Fibroblast of skin of scalp (primary cell): ENCODE results near the gene SCAMP2.

ENCODE experiments used
- DNase-seq: peaks from one replicate; pipeline ENCODE4 v3.0.0-alpha.2; 2013

The SCAMP2 gene

DNA sequence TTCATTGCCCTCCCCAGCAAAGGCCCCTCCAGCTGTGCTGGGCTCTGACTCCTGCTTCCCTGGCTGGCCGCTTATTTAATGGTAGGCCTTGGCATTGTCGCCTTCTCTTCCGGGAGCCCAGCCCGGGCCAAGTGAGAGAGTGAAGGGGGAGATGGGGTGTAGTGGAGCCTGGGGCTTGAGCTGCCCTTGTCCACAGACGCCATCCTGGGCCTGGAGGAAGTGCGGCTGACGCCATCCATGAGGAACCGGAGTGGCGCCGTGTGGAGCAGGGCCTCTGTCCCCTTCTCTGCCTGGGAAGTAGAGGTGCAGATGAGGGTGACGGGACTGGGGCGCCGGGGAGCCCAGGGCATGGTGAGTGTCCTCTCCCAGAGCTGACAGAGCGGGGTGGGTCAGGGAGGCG lies 57.2 kb downstream of the SCAMP2 start:
- no peak for DNase-seq

DNA sequence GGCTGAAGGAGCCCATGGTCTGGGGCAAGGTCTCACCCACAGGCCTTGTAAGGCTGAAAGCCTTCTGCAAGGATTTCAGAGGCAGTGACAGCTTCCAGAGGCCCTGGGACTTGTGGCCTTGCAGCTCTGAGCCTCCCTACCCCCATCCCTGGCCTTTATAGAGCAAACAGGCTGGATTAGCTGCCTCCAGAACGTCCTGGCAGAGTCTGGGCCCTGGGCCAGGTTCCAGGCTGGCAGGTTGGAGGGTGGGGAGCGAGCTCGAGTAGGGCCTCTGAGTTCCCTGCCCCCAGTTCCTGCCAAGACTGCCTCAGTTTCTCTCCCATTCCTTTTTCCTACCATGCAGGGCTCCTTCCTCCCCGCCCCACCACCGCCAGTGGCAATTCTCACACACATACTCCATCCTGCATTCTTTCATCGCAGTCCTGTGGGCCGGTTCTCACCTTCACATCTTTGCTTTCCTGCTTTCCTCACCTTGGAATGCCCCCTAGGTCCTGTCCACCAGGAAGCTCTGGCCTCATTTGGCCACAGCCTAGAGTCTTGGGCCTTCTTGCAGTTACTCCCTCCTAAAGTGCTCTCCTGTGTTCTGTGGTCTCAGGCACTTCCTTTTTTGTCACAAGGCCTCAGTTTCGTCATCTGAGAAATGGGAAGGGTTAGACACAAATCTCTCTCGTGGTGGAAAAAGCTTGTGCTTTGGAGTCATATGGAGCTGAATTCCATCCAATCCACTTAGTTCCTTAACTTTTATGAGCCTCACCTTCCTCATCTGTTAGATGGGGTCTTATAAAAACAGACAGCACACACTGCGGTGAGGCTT lies 57.8 kb downstream of the SCAMP2 start:
- DNase-seq: no peak

DNA sequence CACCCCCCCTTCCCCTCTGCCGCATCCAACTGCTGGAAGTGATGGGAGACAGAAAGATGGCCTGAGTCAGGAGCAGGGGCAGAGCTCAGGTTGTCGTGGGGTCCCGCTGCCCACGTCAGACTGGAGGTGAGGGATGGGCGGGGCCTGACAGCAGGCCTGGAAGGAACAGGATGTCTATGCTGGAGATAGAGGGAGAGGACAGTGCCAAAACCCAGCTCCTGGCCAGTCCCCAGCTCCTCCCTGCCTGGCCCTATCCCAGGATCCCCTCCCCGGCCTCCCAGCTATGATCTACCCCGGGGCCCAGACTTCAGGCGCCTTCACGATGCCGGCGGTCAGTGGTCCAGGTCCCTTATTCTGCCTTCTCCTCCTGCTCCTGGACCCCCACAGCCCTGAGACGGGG lies 60.6 kb downstream of the SCAMP2 start, which contains the start of gene LMAN1L:
TSS of gene LMAN1L (plus strand) at position 303 of the 400 bp plus-strand sequence. CDS start at position 323, 20 bp downstream.
- DNase-seq: no peak

DNA sequence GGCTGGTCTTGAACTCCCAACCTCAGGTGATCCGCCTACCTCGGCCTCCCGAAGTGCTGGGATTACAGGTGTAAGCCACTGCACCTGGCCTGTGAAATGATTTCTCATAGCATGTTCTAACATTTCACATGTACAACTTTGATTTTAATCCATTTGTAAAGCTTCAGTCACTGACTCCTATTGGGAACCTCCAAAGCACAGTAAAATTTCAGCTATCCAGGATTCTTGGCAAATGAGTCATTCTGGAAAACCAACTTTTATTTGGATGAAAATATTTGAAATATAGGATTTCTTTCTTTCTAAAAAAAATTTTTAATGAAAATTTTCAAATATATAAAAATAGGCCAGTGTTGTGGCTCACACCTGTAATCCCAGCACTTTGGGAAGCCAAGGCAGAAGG lies 63.2 kb downstream of the SCAMP2 start:
- peak; percentile 54 for DNase-seq

DNA sequence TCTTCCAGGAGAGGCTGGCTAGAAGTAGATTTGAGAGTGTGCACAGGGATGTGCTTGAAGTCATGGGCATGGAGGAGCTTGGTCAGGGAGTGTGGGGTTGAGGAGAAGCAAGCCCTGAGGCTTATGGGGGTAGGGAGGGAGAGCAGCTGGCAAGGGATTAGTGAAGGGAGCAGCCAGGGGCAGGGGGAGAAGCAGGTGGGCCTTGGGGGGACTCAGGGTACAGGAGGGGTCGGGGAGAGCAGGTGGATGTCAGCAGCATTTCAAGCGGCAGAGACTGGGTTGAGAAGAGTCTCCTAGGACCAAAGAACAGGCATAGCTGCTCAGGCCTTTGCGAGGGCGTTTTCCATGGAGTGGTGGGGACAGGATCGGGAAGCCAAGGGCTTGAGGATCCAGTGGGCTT lies 63.9 kb downstream of the SCAMP2 start:
- no peak for DNase-seq

DNA sequence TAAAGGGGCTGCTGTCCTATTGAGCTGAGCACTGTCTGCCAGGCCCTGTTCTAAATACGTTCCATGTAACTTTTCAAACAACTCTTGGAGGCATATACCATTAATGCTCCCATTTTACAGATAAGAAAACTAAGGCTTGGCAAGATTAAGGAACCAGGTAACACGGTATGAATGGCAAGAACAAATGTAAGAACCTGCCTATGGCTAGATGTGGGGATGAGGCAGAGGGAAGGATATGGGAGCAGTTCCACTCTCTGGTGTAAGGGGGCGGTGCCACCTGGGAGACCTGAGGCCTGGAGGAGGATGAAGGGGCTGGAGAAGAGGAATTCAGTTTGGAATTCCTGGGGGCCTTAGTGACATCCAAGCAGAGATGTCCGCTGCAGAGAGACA lies 64.3 kb downstream of the SCAMP2 start:
- DNase-seq: no peak

DNA sequence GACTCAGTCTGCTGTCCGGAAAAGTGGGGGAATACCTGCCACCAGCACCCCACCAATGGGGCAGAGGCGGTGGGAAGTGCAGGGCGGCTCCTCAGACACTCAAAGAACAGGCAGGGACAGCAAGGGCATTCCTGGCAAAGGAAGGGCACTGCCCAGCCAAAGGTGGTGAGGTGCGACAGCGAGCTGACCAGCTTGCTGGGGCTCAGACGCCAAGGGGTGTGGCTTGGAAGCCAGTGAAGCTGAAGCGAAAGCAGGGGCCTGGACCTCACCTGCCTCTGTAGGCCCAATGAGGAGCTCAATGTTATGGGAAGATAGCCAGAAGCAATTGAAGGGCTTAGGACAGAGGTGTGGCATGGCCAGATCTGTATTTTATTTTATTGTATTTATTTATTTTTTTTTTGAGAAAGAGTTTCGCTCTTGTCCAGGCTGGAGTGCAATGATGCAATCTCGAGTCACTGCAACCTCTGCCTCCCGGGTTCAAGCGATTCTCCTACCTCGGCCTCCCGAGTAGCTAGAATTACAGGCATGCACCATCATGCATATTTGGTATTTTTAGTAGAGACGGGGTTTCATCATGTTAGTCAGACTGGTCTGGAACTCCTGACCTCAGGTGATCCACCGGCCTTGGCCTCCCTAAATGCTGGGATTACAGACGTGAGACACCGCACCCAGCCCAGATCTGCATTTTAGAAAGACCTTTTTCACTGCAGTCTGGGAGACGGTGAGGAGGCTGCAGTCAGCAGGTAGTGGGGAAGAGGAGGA lies 64.9 kb downstream of the SCAMP2 start:
- no peak for DNase-seq

DNA sequence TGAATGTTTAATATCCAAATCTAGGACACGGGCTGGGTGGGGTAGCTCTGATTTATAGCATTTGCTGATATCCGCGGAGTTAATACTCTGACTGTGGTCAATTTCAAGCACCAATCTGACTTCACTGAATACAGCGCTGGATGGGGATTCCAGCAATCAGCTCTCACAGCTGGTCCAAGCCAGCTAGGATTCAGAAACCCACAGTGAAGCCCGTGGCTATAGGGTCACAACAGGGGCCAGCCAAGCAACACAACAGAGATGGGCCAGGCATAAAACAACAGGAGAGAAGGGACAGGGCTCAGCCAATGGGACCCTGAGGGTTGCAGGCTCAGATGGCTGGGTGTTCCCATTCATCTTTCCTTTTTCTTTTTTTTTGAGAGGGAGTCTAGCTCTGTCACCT lies 65.9 kb downstream of the SCAMP2 start:
- DNase-seq: no peak

DNA sequence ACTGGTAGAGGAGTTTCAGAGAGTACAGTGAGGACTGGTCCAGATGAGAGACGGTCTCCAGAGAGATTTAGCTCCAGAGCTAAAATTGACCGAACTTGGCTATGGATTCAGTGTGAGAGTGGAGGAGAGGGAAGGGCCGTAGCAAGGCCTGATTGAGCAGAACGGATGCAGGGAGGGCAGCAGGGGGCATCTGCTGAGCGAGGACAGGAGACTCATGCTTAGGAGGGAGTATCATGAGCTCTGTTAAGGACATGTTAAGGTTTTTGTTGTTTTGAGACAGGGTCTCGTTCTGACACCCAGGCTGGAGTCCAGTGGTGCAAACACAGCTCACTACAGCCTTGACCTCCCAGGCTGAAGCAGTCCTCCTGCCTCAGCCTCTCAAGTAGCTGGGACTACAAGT lies 68.2 kb downstream of the SCAMP2 start:
- no peak for DNase-seq

DNA sequence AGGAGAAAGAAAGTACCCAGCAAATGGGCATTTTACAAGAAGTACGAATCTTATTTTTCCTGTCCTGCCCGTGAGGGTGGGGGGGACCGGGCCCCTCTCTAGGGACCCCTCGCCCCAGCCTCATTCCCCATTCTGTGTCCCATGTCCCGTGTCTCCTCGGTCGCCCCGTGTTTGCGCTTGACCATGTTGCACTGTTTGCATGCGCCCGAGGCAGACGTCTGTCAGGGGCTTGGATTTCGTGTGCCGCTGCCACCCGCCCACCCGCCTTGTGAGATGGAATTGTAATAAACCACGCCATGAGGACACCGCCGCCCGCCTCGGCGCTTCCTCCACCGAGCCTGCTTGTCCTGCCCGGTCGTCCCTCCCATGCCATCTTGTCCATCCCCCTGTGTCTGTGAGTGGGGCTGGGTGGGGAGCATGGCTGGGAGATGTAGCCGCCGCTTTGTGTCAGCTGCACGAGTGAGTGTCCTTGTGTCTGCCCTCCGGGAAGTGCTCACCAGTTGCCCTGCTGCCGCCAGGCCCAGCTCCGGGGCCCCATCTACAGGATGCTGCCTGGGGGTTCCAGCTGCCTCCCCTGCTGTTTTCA lies 70.2 kb downstream of the SCAMP2 start:
- no peak for DNase-seq

DNA sequence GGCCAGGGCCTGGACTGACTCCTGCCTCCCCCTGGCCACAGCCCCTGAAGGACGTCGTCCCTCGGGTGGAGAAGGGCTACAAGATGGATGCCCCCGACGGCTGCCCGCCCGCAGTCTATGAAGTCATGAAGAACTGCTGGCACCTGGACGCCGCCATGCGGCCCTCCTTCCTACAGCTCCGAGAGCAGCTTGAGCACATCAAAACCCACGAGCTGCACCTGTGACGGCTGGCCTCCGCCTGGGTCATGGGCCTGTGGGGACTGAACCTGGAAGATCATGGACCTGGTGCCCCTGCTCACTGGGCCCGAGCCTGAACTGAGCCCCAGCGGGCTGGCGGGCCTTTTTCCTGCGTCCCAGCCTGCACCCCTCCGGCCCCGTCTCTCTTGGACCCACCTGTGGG lies 70.9 kb downstream of the SCAMP2 start:
- DNase-seq: no peak

DNA sequence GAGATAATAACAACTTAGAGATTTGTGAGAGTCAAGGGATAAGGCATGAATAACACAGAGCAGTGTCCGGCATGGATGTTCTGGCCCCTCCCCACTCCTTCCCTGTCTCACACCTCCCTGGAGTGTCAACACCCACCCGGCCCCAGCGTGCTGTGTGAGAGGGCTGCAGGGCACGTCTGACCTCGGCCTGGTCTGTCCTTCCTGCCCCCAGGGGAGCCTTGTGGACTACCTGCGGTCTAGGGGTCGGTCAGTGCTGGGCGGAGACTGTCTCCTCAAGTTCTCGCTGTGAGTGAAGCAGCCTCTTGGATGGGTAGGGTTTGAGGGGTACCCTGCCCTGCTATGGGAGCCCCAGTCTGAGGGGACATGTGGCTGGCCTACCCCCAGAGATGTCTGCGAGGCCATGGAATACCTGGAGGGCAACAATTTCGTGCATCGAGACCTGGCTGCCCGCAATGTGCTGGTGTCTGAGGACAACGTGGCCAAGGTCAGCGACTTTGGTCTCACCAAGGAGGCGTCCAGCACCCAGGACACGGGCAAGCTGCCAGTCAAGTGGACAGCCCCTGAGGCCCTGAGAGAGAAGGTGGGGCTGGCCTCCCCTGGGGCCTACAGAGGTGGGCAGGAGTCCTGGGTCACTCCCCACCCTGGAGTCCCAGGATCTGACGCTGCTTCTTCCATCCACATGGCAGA lies 71.7 kb downstream of the SCAMP2 start:
- no peak for DNase-seq

DNA sequence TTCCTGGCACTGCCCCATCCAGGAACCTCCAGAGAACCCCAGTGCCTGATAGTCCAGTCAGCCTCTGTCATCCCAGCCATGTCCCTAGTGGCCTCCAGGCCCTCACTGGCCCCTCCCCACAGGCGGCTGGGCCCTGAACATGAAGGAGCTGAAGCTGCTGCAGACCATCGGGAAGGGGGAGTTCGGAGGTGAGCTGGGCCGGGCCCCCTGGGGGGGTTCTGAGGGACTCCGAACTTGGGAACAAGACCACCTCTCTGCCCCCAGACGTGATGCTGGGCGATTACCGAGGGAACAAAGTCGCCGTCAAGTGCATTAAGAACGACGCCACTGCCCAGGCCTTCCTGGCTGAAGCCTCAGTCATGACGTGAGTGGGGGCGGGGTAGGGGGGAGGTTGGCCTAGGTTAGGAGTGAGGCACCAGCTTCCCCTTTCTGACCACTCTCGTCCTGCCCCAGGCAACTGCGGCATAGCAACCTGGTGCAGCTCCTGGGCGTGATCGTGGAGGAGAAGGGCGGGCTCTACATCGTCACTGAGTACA lies 72.5 kb downstream of the SCAMP2 start:
- no peak for DNase-seq

DNA sequence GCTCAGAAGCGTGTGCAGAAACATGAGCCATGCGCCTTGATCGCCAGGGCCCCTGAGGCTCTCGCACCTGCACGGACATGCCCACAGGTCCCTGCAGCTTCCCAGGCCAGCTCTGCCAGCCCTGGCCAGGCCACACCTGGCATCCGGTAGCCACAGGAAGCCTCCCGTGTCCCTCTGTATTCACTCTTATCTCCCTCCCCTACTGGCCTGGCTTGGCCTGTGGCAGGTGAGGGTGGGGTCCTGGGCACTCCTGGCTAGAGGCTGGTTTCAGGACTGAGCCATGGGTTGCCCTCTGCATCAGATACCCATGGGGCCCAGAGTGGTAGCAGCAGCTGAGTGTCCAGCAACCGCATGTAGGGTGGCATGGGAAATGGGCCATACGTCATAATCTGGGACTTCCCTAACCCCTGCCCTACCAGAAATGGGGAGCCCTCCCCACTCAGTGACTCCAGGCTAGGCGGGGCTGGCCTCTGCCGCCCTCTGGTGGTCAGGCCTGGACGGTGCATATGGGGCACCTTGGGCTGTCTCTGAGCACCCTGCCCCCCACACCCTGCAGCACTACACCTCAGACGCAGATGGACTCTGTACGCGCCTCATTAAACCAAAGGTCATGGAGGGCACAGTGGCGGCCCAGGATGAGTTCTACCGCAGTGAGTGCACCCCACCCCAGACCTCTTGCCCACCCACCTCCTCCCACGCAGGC lies 73.2 kb downstream of the SCAMP2 start:
- DNase-seq: peak; percentile 53

DNA sequence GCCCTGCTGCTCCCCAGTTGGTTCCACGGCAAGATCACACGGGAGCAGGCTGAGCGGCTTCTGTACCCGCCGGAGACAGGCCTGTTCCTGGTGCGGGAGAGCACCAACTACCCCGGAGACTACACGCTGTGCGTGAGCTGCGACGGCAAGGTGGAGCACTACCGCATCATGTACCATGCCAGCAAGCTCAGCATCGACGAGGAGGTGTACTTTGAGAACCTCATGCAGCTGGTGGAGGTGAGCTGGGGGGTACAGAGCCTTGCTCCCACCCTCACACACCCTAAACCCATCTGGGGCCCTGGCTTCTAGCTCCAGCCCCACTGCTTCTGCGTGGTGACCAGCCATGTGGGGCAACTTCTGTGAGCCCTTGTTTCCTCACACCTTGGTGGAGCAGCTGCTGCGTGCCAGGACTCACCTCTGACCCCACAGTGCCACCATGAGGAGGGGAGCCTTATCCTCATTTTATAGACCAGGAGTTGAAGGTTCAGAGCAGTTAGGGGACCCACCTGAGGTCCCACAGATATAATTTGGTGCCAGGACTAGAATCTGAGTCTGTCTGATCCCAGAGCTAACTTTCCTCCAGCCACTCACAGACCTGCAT lies 73.8 kb downstream of the SCAMP2 start:
- no peak for DNase-seq

DNA sequence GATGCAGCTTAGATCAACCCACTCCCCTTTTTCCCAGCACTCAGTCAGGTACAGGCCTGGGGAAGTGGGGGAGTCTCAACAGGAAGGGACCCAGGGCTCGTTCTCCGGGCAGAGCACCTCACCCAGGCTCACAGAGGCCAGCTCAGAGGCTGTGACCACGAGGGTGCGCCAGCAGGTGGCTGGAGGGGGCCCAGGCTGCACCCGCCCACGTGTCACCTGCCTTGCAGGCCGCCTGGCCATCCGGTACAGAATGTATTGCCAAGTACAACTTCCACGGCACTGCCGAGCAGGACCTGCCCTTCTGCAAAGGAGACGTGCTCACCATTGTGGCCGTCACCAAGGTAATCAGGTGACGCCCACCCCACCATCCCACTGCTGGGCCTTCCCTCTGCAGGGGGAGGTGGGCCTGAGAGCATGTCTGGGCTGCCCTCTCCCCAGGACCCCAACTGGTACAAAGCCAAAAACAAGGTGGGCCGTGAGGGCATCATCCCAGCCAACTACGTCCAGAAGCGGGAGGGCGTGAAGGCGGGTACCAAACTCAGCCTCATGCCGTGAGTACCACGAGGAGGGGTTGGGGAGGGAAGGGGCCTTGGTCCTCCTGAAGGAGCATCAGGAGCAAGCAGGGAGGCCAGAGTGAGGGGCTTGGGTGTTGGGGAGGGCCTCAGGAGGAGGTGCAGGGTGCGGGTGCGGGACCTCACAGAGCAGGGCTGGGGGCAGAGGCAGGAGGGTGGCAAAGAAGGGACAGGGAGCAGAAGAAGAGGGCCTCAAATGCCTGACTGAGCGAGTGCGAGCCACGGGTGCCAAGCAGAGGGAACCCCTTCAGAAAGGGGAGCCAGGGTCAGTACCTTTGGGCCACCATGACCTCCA lies 74.5 kb downstream of the SCAMP2 start:
- DNase-seq: no peak

DNA sequence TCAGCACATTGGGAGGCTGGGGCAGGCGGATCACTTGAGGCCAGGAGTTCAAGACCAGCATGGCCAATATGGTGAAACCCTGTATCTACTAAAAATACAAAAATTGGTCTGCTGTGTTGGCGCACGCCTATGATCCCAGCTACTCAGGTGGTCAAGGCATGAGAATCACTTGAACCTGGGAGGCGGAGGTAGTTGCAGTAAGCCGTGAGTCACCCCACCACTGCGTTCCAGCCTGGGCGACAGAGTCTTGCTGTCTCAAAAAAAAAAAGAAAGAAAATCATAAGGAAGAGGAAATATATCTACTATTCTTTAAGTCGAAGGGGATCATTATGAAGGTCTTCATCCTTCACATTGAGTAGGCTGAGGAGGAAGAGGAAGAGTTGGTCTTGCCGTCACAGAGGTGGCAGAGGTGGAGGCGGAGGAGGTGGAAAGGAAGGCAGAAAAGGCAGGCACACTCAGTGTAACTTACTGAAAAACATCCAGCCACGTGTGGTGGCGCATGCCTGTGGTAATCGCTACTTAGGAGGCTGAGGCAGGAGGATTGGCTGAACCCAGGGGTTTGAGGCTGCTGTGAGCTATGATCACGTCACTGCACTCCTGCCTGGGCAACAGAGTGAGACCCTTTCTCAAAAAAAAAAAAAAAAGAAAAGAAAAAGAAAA lies 77.1 kb downstream of the SCAMP2 start:
- DNase-seq: no peak

DNA sequence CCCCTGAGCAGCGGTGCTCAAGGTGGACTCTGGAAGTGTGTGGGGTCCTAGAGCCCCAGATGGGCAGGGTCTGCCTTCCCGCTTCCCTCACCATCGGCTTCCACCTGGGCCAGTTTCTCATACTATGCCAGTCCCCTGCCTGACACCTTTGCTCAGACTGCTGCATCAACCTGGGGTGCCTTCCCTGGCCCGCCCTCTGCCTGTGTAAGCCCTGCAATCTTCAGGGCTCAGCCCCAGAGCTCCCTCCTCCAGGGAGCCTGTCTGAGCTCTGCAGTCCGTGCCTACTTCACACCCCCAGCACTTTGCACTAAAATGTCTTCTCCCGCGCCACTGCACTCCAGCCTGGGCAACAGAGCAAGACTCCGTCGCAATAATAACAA lies 78.2 kb downstream of the SCAMP2 start:
- no peak for DNase-seq

DNA sequence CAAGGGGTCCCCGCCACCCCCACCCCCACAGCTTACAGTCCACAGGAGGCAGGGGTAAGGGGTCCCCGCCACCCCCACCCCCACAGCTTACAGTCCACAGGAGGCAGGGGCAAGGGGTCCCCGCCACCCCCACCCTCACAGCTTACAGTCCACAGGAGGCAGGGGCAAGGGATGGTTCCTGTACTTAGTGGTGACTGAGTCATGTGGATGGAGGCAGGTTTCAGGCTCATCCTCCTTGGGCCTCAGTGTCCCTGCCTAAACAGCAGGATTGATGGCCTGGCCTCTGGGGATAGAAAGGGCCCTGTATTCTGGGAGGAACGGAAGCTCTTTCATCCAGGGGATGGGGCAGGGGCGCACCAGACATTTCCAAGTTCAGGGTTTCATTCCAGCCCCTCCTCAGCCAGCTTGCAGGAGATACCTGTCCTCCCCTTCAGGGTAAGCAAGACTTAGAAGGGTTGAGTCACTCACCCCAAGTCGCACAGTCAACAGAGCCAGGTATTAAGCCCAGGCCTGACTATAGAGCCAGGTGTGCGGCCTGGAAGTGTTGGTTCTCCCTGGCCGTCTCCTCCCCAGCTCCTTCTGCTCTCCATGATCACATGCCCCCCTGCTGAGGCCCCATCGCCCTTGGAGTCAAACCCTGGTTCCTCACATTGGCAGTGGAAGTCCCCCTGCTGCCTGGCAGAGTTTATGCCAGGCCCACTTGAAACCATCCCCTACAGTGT lies 78.8 kb downstream of the SCAMP2 start:
- DNase-seq: no peak
